SU-DHL-6 (cell line): Measurements from ENCODE around the gene ZCCHC8.

Experiments used
- H2AFZ ChIP-seq: fragments of 200-600 bp; sonication (generic); 2 replicates; pipeline ENCODE4 v1.6.1; 2014; ENCODE audit warnings: low read depth, mild to moderate bottlenecking, moderate library complexity, mixed read lengths, antibody characterized with exemption, low read length; ENCODE audit not compliant: severe bottlenecking
- H3F3A ChIP-seq: fragments of 200-600 bp; shearing (Covaris generic); 2 replicates; pipeline ENCODE4 v1.6.0; 2016; ENCODE audit warnings: antibody characterized with exemption, mild to moderate bottlenecking; ENCODE audit not compliant: insufficient read depth
- H3K27ac ChIP-seq: fragments of 200-600 bp; sonication (generic); 2 replicates; pipeline ENCODE4 v1.5.1; 2016; ENCODE audit warnings: low read depth, mild to moderate bottlenecking, low read length, moderate library complexity, mixed read lengths
- H3K27me3 ChIP-seq: fragments of 200-600 bp; sonication (generic), shearing (Covaris generic); 2 replicates; pipeline ENCODE4 v1.6.0; 2014; ENCODE audit warnings: mild to moderate bottlenecking, low read length
- H3K36me3 ChIP-seq: fragments of 200-600 bp; sonication (generic); 2 replicates; pipeline ENCODE4 v1.6.1; 2014; ENCODE audit warnings: mild to moderate bottlenecking, low read length, mixed read lengths
- H3K4me2 ChIP-seq: fragments of 300-600, 200-600 bp; shearing (Covaris generic), sonication (generic); 2 replicates; pipeline ENCODE4 v1.6.0; 2014; ENCODE audit warnings: low read length, low read depth, mild to moderate bottlenecking; ENCODE audit not compliant: poor library complexity, severe bottlenecking
- H3K4me3 ChIP-seq: fragments of 200-600 bp; sonication (generic); 2 replicates; pipeline ENCODE4 v1.5.1; 2014; ENCODE audit warnings: antibody characterized with exemption, low read length, mild to moderate bottlenecking, mixed read lengths; ENCODE audit not compliant: insufficient read depth, poor library complexity, severe bottlenecking
- H3K79me2 ChIP-seq: fragments of 200-600 bp; sonication (generic); 2 replicates; pipeline ENCODE4 v1.6.1; 2014; ENCODE audit warnings: mild to moderate bottlenecking, low read length, moderate library complexity; ENCODE audit not compliant: insufficient read depth
- H3K9ac ChIP-seq: fragments of 200-600 bp; sonication (generic); 2 replicates; pipeline ENCODE4 v1.7.0; 2014; ENCODE audit warnings: mild to moderate bottlenecking, low read length
- H3K9me2 ChIP-seq: fragments of 200-600 bp; sonication (generic); replicated peaks from 2 replicates; pipeline ENCODE4 v1.6.1; 2014; ENCODE audit warnings: low read length; ENCODE audit not compliant: insufficient read depth
- H3K9me3 ChIP-seq: fragments of 200-600 bp; sonication (generic); 2 replicates; pipeline ENCODE4 v1.6.1; 2014; ENCODE audit warnings: low read length, mixed read lengths; ENCODE audit not compliant: insufficient read depth
- H4K20me1 ChIP-seq: fragments of 200-600 bp; sonication (generic); 2 replicates; pipeline ENCODE4 v1.6.1; 2014; ENCODE audit warnings: low read depth, mild to moderate bottlenecking, antibody characterized with exemption, low read length, moderate library complexity, mixed read lengths
- EZH2phosphoT487 ChIP-seq: fragments of 200-600 bp; sonication (generic), shearing (Covaris generic); conservative IDR thresholded peaks from 2 replicates; pipeline ENCODE4 v1.6.1; 2018; ENCODE audit warnings: mild to moderate bottlenecking, antibody characterized with exemption, low read length, moderate library complexity, mixed read lengths
- TF ChIP-seq, protein P1 (sequence below): fragments of 200-600 bp; sonication (generic); IDR thresholded peaks from one replicate; pipeline ENCODE4 v1.5.1; 2017; ENCODE audit warnings: antibody characterized with exemption, mild to moderate bottlenecking, low read length, moderate library complexity; ENCODE audit not compliant: insufficient read depth, poor library complexity, severe bottlenecking

Gene ZCCHC8

DNA sequence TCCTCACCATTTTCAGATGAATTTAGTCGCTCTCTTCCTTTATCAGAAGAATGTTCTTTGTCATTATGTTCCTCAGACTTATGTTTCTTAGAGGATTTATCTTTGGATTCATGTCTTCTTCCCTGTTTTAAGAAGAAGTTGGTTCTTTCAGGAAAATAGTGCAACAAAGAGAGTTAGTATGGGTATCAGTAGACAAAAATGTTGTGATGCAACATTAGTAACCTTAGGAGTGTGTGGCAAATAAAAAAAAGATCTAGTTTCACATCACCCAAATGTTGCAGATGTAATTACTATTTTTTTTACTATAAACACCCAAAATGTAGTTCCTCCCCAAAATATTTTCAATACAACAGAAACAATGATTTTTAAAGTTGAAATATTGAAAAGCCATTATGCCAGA, 18.2 kb upstream of the ZCCHC8 start:
- TF ChIP-seq, protein P1, sequence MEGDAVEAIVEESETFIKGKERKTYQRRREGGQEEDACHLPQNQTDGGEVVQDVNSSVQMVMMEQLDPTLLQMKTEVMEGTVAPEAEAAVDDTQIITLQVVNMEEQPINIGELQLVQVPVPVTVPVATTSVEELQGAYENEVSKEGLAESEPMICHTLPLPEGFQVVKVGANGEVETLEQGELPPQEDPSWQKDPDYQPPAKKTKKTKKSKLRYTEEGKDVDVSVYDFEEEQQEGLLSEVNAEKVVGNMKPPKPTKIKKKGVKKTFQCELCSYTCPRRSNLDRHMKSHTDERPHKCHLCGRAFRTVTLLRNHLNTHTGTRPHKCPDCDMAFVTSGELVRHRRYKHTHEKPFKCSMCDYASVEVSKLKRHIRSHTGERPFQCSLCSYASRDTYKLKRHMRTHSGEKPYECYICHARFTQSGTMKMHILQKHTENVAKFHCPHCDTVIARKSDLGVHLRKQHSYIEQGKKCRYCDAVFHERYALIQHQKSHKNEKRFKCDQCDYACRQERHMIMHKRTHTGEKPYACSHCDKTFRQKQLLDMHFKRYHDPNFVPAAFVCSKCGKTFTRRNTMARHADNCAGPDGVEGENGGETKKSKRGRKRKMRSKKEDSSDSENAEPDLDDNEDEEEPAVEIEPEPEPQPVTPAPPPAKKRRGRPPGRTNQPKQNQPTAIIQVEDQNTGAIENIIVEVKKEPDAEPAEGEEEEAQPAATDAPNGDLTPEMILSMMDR = no peak
- no peak for TF ChIP-seq EZH2phosphoT487
- no peak overlapping the region for H2AFZ ChIP-seq
- H3F3A ChIP-seq = peaks cover 60% of the 10 kb centered on the region
- no peak overlapping the region for H3K4me2 ChIP-seq
- H3K27me3 ChIP-seq = no peaks in the 10 kb centered on the region
- H3K9me3 ChIP-seq = no peaks in the 10 kb centered on the region
- peaks cover 91% of the 10 kb centered on the region for H3K36me3 ChIP-seq
- no peak overlapping the region for H3K4me3 ChIP-seq
- no peak overlapping the region for H3K27ac ChIP-seq
- H3K9me2 ChIP-seq = no peaks in the 10 kb centered on the region
- no peak overlapping the region for H3K9ac ChIP-seq
- peaks cover 86% of the 10 kb centered on the region for H3K79me2 ChIP-seq
- H4K20me1 ChIP-seq = peaks cover 64% of the 10 kb centered on the region

DNA sequence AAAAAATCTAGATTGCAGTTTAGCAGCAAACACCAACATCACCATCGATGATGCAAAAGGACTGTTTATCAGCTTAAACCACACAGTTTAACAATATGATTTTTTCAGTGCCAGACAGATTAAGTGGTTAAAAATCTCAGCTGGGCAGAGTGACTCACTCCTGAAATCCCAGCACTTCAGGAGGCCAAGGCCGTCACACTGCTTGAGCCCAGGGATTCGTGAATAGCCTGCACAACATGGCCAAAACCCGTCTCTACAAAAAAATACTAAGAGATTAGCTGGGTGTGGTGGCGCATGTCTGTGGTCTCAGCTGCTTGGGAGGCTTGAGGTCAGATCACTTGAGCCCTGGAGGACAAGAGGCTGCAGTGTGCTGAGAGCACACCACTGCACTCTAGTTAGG, 17.1 kb upstream of the ZCCHC8 start:
- peaks cover 83% of the 10 kb centered on the region for H3K79me2 ChIP-seq
- no peak overlapping the region for H2AFZ ChIP-seq
- no peaks in the 10 kb centered on the region for H3K27me3 ChIP-seq
- H3K4me2 ChIP-seq = no peak overlapping the region
- peaks cover 91% of the 10 kb centered on the region for H3K36me3 ChIP-seq
- H3F3A ChIP-seq = peaks cover 64% of the 10 kb centered on the region
- H3K4me3 ChIP-seq = no peak overlapping the region
- H3K9me2 ChIP-seq = no peaks in the 10 kb centered on the region
- H3K9ac ChIP-seq = no peak overlapping the region
- H4K20me1 ChIP-seq = peaks cover 61% of the 10 kb centered on the region
- no peak overlapping the region for H3K27ac ChIP-seq
- H3K9me3 ChIP-seq = no peaks in the 10 kb centered on the region
- no peak for TF ChIP-seq EZH2phosphoT487
- TF ChIP-seq, protein P1 = no peak

DNA sequence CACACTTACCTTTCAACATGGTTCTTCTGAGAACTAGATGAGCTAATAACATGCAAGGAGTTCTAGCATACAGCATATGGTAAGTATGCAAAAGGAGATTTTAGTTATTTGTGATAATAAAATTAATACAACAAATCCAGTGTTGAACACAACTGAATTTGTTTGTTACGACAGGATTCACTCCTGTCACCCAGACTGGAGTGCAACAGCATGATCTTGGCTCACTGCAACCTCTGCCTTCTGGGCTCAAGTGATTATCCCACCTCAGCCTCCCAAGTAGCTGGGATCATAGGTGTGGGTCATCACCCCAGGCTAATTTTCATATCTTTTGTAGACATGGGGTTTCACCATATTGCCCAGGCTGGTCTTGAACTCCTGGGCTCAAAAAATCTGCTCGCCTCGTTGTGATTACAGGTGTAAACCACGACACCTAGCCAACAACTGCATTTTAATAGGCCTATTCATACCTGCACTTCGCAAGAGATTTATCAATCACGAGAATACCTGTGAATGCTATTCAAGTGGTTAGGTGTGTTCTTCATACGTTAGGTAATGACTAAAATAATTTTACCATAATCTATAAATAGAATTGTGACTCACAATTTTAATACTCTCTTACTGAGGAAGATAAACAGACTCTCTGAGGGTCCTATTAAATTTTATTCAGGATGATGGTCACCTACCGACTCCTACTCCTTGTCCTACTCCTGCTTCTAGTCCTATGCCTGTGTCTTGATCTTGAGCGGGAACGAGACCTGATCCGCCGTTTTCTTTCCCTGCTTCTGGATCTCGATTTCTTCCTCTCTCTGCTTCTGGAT, 16.0 kb upstream of the ZCCHC8 start:
- H3K9me3 ChIP-seq = no peaks in the 10 kb centered on the region
- no peak overlapping the region for H3K4me2 ChIP-seq
- H3K27ac ChIP-seq = no peak overlapping the region
- H4K20me1 ChIP-seq = peaks cover 52% of the 10 kb centered on the region
- no peak overlapping the region for H3K4me3 ChIP-seq
- H2AFZ ChIP-seq = no peak overlapping the region
- H3K79me2 ChIP-seq = peaks cover 78% of the 10 kb centered on the region
- TF ChIP-seq EZH2phosphoT487 = no peak
- TF ChIP-seq, protein P1 = no peak
- H3K36me3 ChIP-seq = peaks cover 90% of the 10 kb centered on the region
- no peak overlapping the region for H3K9ac ChIP-seq
- no peaks in the 10 kb centered on the region for H3K9me2 ChIP-seq
- H3K27me3 ChIP-seq = no peaks in the 10 kb centered on the region
- peaks cover 60% of the 10 kb centered on the region for H3F3A ChIP-seq
